ENCODE results near the gene ADK. TPM values are rescaled to one million over a fixed set of nuclear protein-coding genes. Genes with fewer than 3 reads are reported as not detected.

ADK gene
- total and polyA plus RNA-seq, 2 of the 13 experiments (the other 11 are each of a cell fraction or from before 2014, with no cell fraction given), result 48.6 to 79.1 TPM

DNA sequence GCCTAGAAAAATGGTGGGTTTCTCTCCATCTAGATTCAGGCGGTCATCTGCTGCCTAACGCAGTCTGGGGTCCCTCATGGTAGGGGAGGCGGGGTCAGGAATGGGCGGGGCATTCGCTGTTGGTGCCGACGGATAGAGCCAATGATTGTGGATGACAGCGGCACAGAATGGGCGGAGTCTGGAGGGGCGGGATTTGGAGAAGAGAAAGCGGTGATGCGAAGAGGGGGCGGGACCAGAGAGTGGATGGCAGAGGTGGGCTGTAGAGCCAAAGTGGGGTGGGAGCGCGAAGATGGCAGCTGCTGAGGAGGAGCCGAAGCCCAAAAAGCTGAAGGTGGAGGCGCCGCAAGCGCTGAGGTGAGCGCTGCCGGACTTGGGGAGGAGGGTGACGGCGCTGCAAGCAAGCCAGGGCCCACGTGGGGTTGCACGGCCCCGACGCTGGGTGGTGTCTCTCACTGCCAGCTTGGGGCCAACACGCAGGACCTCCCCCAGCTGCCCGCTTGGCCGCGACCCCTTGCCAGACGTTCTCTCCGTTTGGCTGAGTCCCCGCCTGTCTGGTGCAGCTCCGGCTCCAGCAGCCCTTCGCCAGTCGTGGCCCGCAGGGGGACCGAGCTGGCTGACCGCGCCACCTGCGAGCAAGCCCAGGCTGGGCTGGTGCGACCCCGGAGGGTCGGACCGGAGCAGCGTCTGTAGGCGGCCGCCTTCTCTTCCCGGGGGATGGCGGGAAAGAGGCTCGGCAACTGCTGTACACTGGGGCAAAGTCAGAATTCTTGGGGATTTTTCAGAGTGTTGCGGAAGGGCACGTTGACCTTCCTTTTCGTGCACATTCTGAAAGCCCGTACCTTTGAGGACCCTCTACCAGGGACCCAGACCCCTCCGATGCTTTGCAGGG, at the start of gene ADK (continued):
- no peak for TF ChIP-seq RERE (CRISPR knock-in tag; IDR thresholded peaks at IDR 0.05; ENCODE audit: low read depth)
- 0 out of 2 replicates have a peak, but pooled peaks have one; percentile 54 for TF ChIP-seq ZNF547 (CRISPR knock-in tag; IDR thresholded peaks at IDR 0.05)
- TF ChIP-seq ZNF552 (CRISPR knock-in tag; IDR thresholded peaks at IDR 0.05; ENCODE audit: borderline replicate concordance), result 0 out of 2 replicates have a peak, but pooled peaks have one; percentile 84
- TF ChIP-seq MXD3 (CRISPR knock-in tag; IDR thresholded peaks at IDR 0.05), result peak; percentile 46; the same call in 1 of the 2 replicates
- peak; percentile 57; the same call in 1 of the 2 replicates for TF ChIP-seq NFYB (CRISPR knock-in tag; IDR thresholded peaks at IDR 0.05)
- peak; percentile 60; the same call in 1 of the 2 replicates for TF ChIP-seq MEIS2 (CRISPR knock-in tag; IDR thresholded peaks at IDR 0.05)
- TF ChIP-seq ZNF225 (CRISPR knock-in tag; IDR thresholded peaks at IDR 0.05), result peak; percentile 71
- no peak for TF ChIP-seq PCBP1 (IDR thresholded peaks at IDR 0.05; ENCODE audit: borderline replicate concordance, low read depth, low read length)
- TF ChIP-seq ONECUT2 (CRISPR knock-in tag; IDR thresholded peaks at IDR 0.05), result no peak
- no peak for TF ChIP-seq XRCC5 (optimal IDR thresholded peaks at IDR 0.05; ENCODE audit: low read length)
- TF ChIP-seq HNRNPH1 (optimal IDR thresholded peaks at IDR 0.05; ENCODE audit: low read depth, low read length), result no peak
- peak; percentile 58; the same call in 1 of the 2 replicates for TF ChIP-seq NFAT5 (CRISPR knock-in tag; IDR thresholded peaks at IDR 0.05)
- no peak; the same call in 1 of the 2 replicates for TF ChIP-seq ZNF44 (CRISPR knock-in tag; IDR thresholded peaks at IDR 0.05)
- TF ChIP-seq AGO1 (IDR thresholded peaks at IDR 0.05; ENCODE audit: low read depth, low read length, poor library complexity, severe bottlenecking), result peak; percentile 36
- TF ChIP-seq ZSCAN31 (CRISPR knock-in tag; IDR thresholded peaks at IDR 0.05; ENCODE audit: low read depth), result peak; percentile 9
- no peak for TF ChIP-seq GTF3A (CRISPR knock-in tag; conservative IDR thresholded peaks at IDR 0.05)
- TF ChIP-seq ZKSCAN1 (IDR thresholded peaks at IDR 0.05; ENCODE audit: low read length), result no peak
- no peak for TF ChIP-seq ATAD3A (CRISPR knock-in tag; IDR thresholded peaks at IDR 0.05)
